Uterus (tissue), 2 donors: ENCODE results near the gene CKAP2L.

Source experiments
- CTCF ChIP-seq, 4 experiments: fragments of 200-600 bp in 2 of 4; fragments of 450-650 bp in 2 of 4; sonication (generic) in 2 of 4; IDR thresholded peaks; one replicate each; pipeline ENCODE4 v1.5.1; 2016 to 2019; ENCODE audit warnings: antibody characterized with exemption in 4 of 4, mild to moderate bottlenecking in 2 of 4, moderate library complexity in 1 of 4
- POLR2A ChIP-seq, 2 donors: fragments of 450-650 bp; IDR thresholded peaks; one replicate each; pipeline ENCODE4 v1.6.1; 2016; ENCODE audit warnings: antibody characterized with exemption in 2 of 2, mild to moderate bottlenecking in 1 of 2, moderate library complexity in 1 of 2

GRCh38 chr2:112811276-112811831 is 46.9 kb upstream of the CKAP2L start:
- TF ChIP-seq CTCF (IDR thresholded peaks at IDR 0.05) (no peak), POLR2A (IDR thresholded peaks at IDR 0.05) (no peak)
